ENCODE measurements around the gene CDHR5.

- TF ChIP-seq CTCF (conservative IDR thresholded peaks at IDR 0.05 in 1 of 2, IDR thresholded peaks at IDR 0.05 in 1 of 2; ENCODE audit: low read depth in 1 of 2, low read length in 2 of 2) (no peak), EZH2 (IDR thresholded peaks at IDR 0.05; ENCODE audit: low read length, missing control alignments) (no peak)
Measured at GRCh38 chr11:578276-579035, 46.3 kb downstream of the CDHR5 start.

Data from fibroblast of lung (primary cell).